Measurements from ENCODE around the gene ZNF80.

The ZNF80 gene

GRCh38 chr3:114218578-114219185 is 18.7 kb downstream of the ZNF80 start:
- no peak for DNase-seq

GRCh38 chr3:114218006-114218405 is 19.4 kb downstream of the ZNF80 start:
- DNase-seq, result no peak

GRCh38 chr3:114217266-114217665 is 20.1 kb downstream of the ZNF80 start:
- DNase-seq, result no peak

- no peak for DNase-seq
Measured at GRCh38 chr3:114216186-114216970, 21.0 kb downstream of the ZNF80 start.

- no peak for DNase-seq
Measured at GRCh38 chr3:114214542-114215341, 22.6 kb downstream of the ZNF80 start.

GRCh38 chr3:114213627-114214541 is 23.5 kb downstream of the ZNF80 start:
- no peak for DNase-seq

GRCh38 chr3:114213292-114213626 is 24.1 kb downstream of the ZNF80 start:
- no peak for DNase-seq

- DNase-seq, result no peak
Measured at GRCh38 chr3:114212646-114213045, 24.7 kb downstream of the ZNF80 start.

- DNase-seq, result no peak
Measured at GRCh38 chr3:114207768-114208167, 29.6 kb downstream of the ZNF80 start.

GRCh38 chr3:114206342-114206741 is 31.0 kb downstream of the ZNF80 start:
- DNase-seq, result no peak

GRCh38 chr3:114205541-114205940 is 31.8 kb downstream of the ZNF80 start:
- no peak for DNase-seq

- DNase-seq, result no peak
Measured at GRCh38 chr3:114194750-114195149, 42.6 kb downstream of the ZNF80 start.

GRCh38 chr3:114192136-114192535 is 45.2 kb downstream of the ZNF80 start:
- DNase-seq, result no peak

GRCh38 chr3:114186501-114186900 is 50.9 kb downstream of the ZNF80 start:
- no peak for DNase-seq

Measured in hippocampal formation (tissue), 2 donors.